Endodermal cell (in vitro differentiated cells): ENCODE results near the gene TMEM59. TPM values are rescaled to one million over a fixed set of nuclear protein-coding genes. Genes with fewer than 3 reads are reported as not detected.

Experiments
- DNase-seq: peaks from one replicate; pipeline ENCODE4 v3.0.0-alpha.2; 2017
- H3K27ac ChIP-seq: 2 replicates; pipeline ENCODE4 v1.5.1; 2013; ENCODE audit warnings: mild to moderate bottlenecking, low read depth, low read length, moderate library complexity
- H3K27me3 ChIP-seq: 2 replicates; pipeline ENCODE4 v1.6.1; 2013; ENCODE audit warnings: mild to moderate bottlenecking, low read length, moderate library complexity; ENCODE audit not compliant: insufficient read depth, control insufficient read depth, poor library complexity, severe bottlenecking
- H3K36me3 ChIP-seq: 2 replicates; pipeline ENCODE4 v1.7.0; 2013; ENCODE audit warnings: mild to moderate bottlenecking, low read length, moderate library complexity; ENCODE audit not compliant: control insufficient read depth, insufficient read depth
- H3K4me1 ChIP-seq: one replicate; pipeline ENCODE4 v1.7.0; 2013; ENCODE audit warnings: low read length; ENCODE audit not compliant: control insufficient read depth, insufficient read depth
- H3K4me3 ChIP-seq: 2 replicates; pipeline ENCODE4 v1.5.1; 2013; ENCODE audit warnings: mild to moderate bottlenecking, low read length, moderate library complexity
- H3K9ac ChIP-seq: 2 replicates; pipeline ENCODE4 v1.6.1; 2013; ENCODE audit warnings: mild to moderate bottlenecking, low read length, moderate library complexity; ENCODE audit not compliant: poor library complexity, severe bottlenecking; ENCODE audit errors: extremely low read depth
- H3K9me3 ChIP-seq: 2 replicates; pipeline ENCODE4 v1.6.1; 2013; ENCODE audit warnings: mild to moderate bottlenecking, low read length, moderate library complexity; ENCODE audit not compliant: control insufficient read depth
- H3K27ac Mint-ChIP-seq: 2 replicates; pipeline ENCODE4 v1.8.0; 2020; ENCODE audit warnings: mixed read lengths
- H3K27me3 Mint-ChIP-seq: 2 replicates; pipeline ENCODE4 v1.8.0; 2021; ENCODE audit warnings: mild to moderate bottlenecking, mixed read lengths; ENCODE audit not compliant: insufficient read depth
- H3K36me3 Mint-ChIP-seq: 2 replicates; pipeline ENCODE4 v1.8.0; 2020; ENCODE audit warnings: low read depth, mixed read lengths
- H3K4me1 Mint-ChIP-seq: 2 replicates; pipeline ENCODE4 v1.8.0; 2020; ENCODE audit warnings: mixed read lengths
- H3K4me3 Mint-ChIP-seq: 2 replicates; pipeline ENCODE4 v1.8.0; 2020; ENCODE audit warnings: mild to moderate bottlenecking, moderate library complexity, mixed read lengths
- H3K9me3 Mint-ChIP-seq: 2 replicates; pipeline ENCODE4 v1.8.0; 2020; ENCODE audit warnings: mild to moderate bottlenecking, mixed read lengths
- WGBS, 2 experiments: methylation state at CpG; one replicate each; pipeline versions ENCODE4 v1.1.5 to v1.1.7; 2013; ENCODE audit warnings: missing lambda C conversion rate in 2 of 2, mixed read lengths in 1 of 2; ENCODE audit not compliant: insufficient coverage in 1 of 2, insufficient read length in 1 of 2; 5-methylcytosine and 5-hydroxymethylcytosine counted together
- total RNA-seq, 2 donors: library from RNA; stranded (reverse); fragmentation: NEBNext Ultra II Directional in 1 of 2; extraction: Animal tissue kit (Norgen Biotek cat#: 25700) in 1 of 2; gene quantifications; 2 replicates in 1 of 2; 3 replicates in 1 of 2; pipeline ENCODE4 v1.2.1, GENCODE V29; 2021
- TF ChIP-seq, protein P1 (sequence below): fragments of 200-600 bp; sonication (generic); conservative IDR thresholded peaks from 2 replicates; pipeline ENCODE4 v1.5.0; 2021; ENCODE audit warnings: antibody characterized with exemption, mild to moderate bottlenecking

Gene TMEM59
- total RNA-seq, 2 donors from 2014 or later = 99.6 to 112 TPM

DNA sequence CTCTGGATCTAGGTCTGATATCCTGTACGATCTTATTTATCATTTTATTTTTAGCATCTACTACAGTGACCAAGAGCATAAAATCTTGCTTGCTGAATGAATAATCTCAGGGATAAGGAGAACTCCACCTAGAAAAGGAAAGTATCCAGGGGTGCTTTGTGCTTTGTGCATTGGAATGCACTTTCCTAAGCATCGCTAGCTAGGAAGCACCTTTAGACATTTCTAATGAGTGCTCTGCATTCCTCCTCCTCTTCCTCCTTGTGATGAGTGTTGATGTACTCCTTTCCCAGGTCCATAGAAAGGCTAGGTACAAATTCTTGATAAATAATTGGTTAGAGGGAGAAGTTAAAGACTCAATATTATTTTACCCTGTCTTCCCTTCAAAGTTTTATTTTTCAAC, 31.8 kb upstream of the TMEM59 start:
- no peak overlapping the region for H3K4me3 Mint-ChIP-seq
- Histone ChIP-seq H3K36me3 (no peaks in the 10 kb centered on the region), H3K9me3 (no peaks in the 10 kb centered on the region), H3K27me3 (no peaks in the 10 kb centered on the region), H3K9ac (no peak overlapping the region), H3K4me3 (no peak overlapping the region), H3K27ac (no peak overlapping the region), H3K4me1 (no peaks in the 10 kb centered on the region)
- H3K4me1 Mint-ChIP-seq = peaks cover 7% of the 10 kb centered on the region
- no peaks in the 10 kb centered on the region for H3K27me3 Mint-ChIP-seq
- DNase-seq = no peak
- H3K27ac Mint-ChIP-seq = no peak overlapping the region
- no peaks in the 10 kb centered on the region for H3K9me3 Mint-ChIP-seq
- WGBS, 2 experiments = 89% methylated on average over 2 of the region's 2 CpGs; no CpG with 5 or more reads in 1 of the 2 experiments
- TF ChIP-seq, protein P1, sequence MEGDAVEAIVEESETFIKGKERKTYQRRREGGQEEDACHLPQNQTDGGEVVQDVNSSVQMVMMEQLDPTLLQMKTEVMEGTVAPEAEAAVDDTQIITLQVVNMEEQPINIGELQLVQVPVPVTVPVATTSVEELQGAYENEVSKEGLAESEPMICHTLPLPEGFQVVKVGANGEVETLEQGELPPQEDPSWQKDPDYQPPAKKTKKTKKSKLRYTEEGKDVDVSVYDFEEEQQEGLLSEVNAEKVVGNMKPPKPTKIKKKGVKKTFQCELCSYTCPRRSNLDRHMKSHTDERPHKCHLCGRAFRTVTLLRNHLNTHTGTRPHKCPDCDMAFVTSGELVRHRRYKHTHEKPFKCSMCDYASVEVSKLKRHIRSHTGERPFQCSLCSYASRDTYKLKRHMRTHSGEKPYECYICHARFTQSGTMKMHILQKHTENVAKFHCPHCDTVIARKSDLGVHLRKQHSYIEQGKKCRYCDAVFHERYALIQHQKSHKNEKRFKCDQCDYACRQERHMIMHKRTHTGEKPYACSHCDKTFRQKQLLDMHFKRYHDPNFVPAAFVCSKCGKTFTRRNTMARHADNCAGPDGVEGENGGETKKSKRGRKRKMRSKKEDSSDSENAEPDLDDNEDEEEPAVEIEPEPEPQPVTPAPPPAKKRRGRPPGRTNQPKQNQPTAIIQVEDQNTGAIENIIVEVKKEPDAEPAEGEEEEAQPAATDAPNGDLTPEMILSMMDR = no peak
- no peaks in the 10 kb centered on the region for H3K36me3 Mint-ChIP-seq

DNA sequence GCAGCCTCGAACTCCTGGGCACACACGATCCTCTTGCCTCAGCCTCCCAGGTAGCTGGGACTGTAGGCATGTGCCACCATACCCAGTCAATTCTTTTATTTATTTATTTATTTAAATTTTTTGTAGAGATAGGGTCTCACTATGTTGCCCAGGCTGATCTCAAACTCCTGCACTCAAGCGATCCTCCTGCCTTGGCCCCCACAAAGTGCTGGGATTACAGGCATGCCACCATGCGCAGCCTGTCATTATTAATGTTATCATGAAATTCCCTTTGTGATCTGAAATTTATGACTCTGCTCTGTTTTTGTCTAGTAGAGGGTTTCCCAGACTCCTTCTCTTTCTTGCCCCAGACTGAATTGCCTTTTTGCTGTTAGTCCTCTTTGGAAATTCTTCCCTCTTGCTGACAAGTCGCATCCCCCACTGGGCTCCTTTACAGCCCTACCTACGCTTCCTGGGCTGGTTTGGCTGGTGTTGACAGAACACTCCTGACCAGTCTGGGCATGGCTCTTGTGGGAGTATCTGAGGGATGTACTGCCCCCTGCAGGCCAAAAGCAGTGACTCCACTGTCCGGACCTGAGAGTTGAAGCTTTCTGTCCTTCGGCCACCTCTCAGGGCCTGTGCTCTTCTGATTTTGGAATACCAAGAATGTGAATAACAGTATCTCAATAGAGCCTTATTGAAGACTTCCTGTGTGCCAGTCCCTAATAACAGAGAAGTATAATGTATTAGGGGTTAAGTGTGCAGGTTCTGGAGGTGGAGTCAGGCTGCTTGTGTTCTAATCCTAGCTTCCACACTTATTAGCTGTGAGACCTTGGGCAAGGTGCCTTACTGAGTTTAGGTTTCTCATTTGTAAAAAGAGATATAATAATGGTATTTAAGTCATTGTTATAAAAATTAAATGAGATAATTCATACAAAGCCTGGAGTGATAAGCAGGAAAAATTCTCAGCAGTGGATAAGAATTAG, 28.6 kb upstream of the TMEM59 start:
- Mint-ChIP-seq H3K27me3 (no peaks in the 10 kb centered on the region), H3K9me3 (no peaks in the 10 kb centered on the region), H3K4me3 (no peak overlapping the region), H3K36me3 (no peaks in the 10 kb centered on the region), H3K27ac (no peak overlapping the region), H3K4me1 (peaks cover 7% of the 10 kb centered on the region)
- Histone ChIP-seq H3K27me3 (no peaks in the 10 kb centered on the region), H3K9ac (no peak overlapping the region), H3K4me3 (no peak overlapping the region), H3K36me3 (no peaks in the 10 kb centered on the region), H3K27ac (no peak overlapping the region), H3K4me1 (no peaks in the 10 kb centered on the region), H3K9me3 (no peaks in the 10 kb centered on the region)
- WGBS, 2 experiments = 69 to 71% methylated on average over 3 to 8 of the region's 8 CpGs
- peak; percentile 97 for DNase-seq
- TF ChIP-seq, protein P1 = peak; percentile 96

DNA sequence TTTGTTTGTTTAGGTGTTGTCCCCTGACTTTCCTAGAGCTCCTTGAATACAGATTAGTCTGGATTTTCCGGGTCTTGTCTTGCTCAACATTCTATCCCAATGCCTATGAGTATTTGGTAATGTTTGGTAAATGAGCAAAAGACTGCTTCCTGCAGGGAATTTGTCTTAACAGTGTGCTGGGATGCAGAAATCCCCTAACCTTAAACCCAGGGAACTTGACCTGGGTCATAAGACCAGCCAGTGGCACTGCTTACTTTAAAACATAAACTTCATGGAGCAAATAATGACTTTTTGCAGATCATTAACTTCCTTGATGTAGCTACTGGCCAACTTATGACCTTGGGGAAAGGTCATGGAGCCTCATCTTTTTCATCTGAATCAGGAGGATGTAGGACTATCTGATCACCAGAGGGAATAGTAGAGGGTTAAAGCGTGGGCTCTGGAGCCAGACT, 27.6 kb upstream of the TMEM59 start:
- Mint-ChIP-seq H3K27ac (no peak overlapping the region), H3K4me1 (peaks cover 7% of the 10 kb centered on the region), H3K36me3 (no peaks in the 10 kb centered on the region), H3K4me3 (no peak overlapping the region), H3K27me3 (no peaks in the 10 kb centered on the region), H3K9me3 (no peaks in the 10 kb centered on the region)
- Histone ChIP-seq H3K27ac (no peak overlapping the region), H3K4me1 (no peaks in the 10 kb centered on the region), H3K4me3 (no peak overlapping the region), H3K9me3 (no peaks in the 10 kb centered on the region), H3K9ac (no peak overlapping the region), H3K27me3 (no peaks in the 10 kb centered on the region), H3K36me3 (no peaks in the 10 kb centered on the region)
- TF ChIP-seq, protein P1 = no peak
- WGBS, 2 experiments = 95% methylated on average over 2 of the region's 2 CpGs; no CpG with 5 or more reads in 1 of the 2 experiments
- DNase-seq = no peak
